DOHH2 (cell line): Measurements from ENCODE around the gene MAST2.

ENCODE experiments used
- H3F3A ChIP-seq: fragments of 200-600 bp; sonication (generic), shearing (Covaris generic); 2 replicates; pipeline ENCODE4 v1.6.0; 2016; ENCODE audit warnings: antibody characterized with exemption, mild to moderate bottlenecking; ENCODE audit not compliant: control insufficient read depth, insufficient read depth
- H3K27ac ChIP-seq: fragments of 200-600 bp; sonication (generic); 2 replicates; pipeline ENCODE4 v1.5.1; 2014; ENCODE audit warnings: low read depth, mild to moderate bottlenecking, low read length, moderate library complexity
- H3K27me3 ChIP-seq: fragments of 200-600 bp; sonication (generic); 2 replicates; pipeline ENCODE4 v1.6.1; 2014; ENCODE audit warnings: mild to moderate bottlenecking, low read length, mixed read lengths; ENCODE audit not compliant: control insufficient read depth
- H3K36me3 ChIP-seq: fragments of 200-600 bp; sonication (generic); 2 replicates; pipeline ENCODE4 v1.6.1; 2014; ENCODE audit warnings: mild to moderate bottlenecking, low read length, moderate library complexity, mixed read lengths; ENCODE audit not compliant: control insufficient read depth
- H3K4me1 ChIP-seq: fragments of 200-600 bp; sonication (generic); 2 replicates; pipeline ENCODE4 v1.6.1; 2014; ENCODE audit warnings: mild to moderate bottlenecking, low read length, mixed read lengths; ENCODE audit not compliant: control insufficient read depth
- H3K4me2 ChIP-seq: fragments of 200-600 bp; sonication (generic); 2 replicates; pipeline ENCODE4 v1.6.0; 2014; ENCODE audit warnings: mild to moderate bottlenecking, low read length, moderate library complexity
- H3K4me3 ChIP-seq: fragments of 200-600 bp; sonication (generic); 2 replicates; pipeline ENCODE4 v1.5.1; 2014; ENCODE audit warnings: mild to moderate bottlenecking, low read length, mixed read lengths
- H3K79me2 ChIP-seq: fragments of 200-600 bp; sonication (generic); 2 replicates; pipeline ENCODE4 v1.6.1; 2014; ENCODE audit warnings: mild to moderate bottlenecking, low read length, mixed read lengths; ENCODE audit not compliant: control insufficient read depth
- H3K9me2 ChIP-seq: fragments of 200-600 bp; sonication (generic); replicated peaks from 2 replicates; pipeline ENCODE4 v1.6.1; 2014; ENCODE audit warnings: mild to moderate bottlenecking, low read length, mixed read lengths; ENCODE audit not compliant: control insufficient read depth
- H3K9me3 ChIP-seq: fragments of 200-600 bp; sonication (generic); 2 replicates; pipeline ENCODE4 v1.6.1; 2014; ENCODE audit warnings: antibody characterized with exemption, low read length, mixed read lengths; ENCODE audit not compliant: control insufficient read depth, insufficient read depth
- H4K20me1 ChIP-seq: fragments of 200-600 bp; sonication (generic); 2 replicates; pipeline ENCODE4 v1.6.0; 2014; ENCODE audit warnings: low read depth, mild to moderate bottlenecking, antibody characterized with exemption, low read length, moderate library complexity; ENCODE audit not compliant: control insufficient read depth, insufficient read depth
- CTCF ChIP-seq: fragments of 200-600 bp; sonication (generic); IDR thresholded peaks from one replicate; pipeline ENCODE4 v1.5.1; 2014; ENCODE audit warnings: antibody characterized with exemption, mild to moderate bottlenecking, low read depth, low read length; ENCODE audit not compliant: poor library complexity, severe bottlenecking
- EZH2phosphoT487 ChIP-seq: fragments of 200-600 bp; sonication (generic); IDR thresholded peaks from 2 replicates; pipeline ENCODE4 v1.6.1; 2017; ENCODE audit warnings: borderline replicate concordance, mild to moderate bottlenecking, antibody characterized with exemption, low read length, moderate library complexity, mixed read lengths

MAST2 gene

GRCh38 chr1:46027788-46028573 is 224.6 kb downstream of the MAST2 start:
- H3K36me3 ChIP-seq, result peaks cover 89% of the 10 kb centered on the region
- no peak for TF ChIP-seq EZH2phosphoT487
- TF ChIP-seq CTCF, result no peak

GRCh38 chr1:46030074-46030870 is 226.9 kb downstream of the MAST2 start:
- no peak overlapping the region for H3K4me3 ChIP-seq
- H3K9me2 ChIP-seq, result no peaks in the 10 kb centered on the region
- no peak overlapping the region for H3K4me2 ChIP-seq
- H3K27me3 ChIP-seq, result no peaks in the 10 kb centered on the region
- H3K79me2 ChIP-seq, result no peaks in the 10 kb centered on the region
- H4K20me1 ChIP-seq, result no peaks in the 10 kb centered on the region
- no peak for TF ChIP-seq CTCF
- no peak for TF ChIP-seq EZH2phosphoT487
- H3K36me3 ChIP-seq, result peaks cover 92% of the 10 kb centered on the region
- no peaks in the 10 kb centered on the region for H3F3A ChIP-seq
- H3K4me1 ChIP-seq, result no peaks in the 10 kb centered on the region
- H3K9me3 ChIP-seq, result no peaks in the 10 kb centered on the region
- no peak overlapping the region for H3K27ac ChIP-seq

More at GRCh38 chr1:46027788-46028573, 224.6 kb downstream of the MAST2 start:
- Histone ChIP-seq H3K79me2 (no peaks in the 10 kb centered on the region), H4K20me1 (no peaks in the 10 kb centered on the region), H3K9me2 (no peaks in the 10 kb centered on the region), H3K4me1 (no peaks in the 10 kb centered on the region), H3K4me3 (no peak overlapping the region), H3K27ac (no peak overlapping the region), H3K9me3 (no peaks in the 10 kb centered on the region), H3K4me2 (no peak overlapping the region), H3K27me3 (no peaks in the 10 kb centered on the region), H3F3A (no peaks in the 10 kb centered on the region)

- peaks cover 89% of the 10 kb centered on the region for H3K36me3 ChIP-seq
- TF ChIP-seq CTCF, result no peak
- TF ChIP-seq EZH2phosphoT487, result no peak
Observed at GRCh38 chr1:46030876-46031660, 227.7 kb downstream of the MAST2 start.

More at GRCh38 chr1:46030876-46031660, 227.7 kb downstream of the MAST2 start:
- H3K4me3 ChIP-seq, result no peak overlapping the region
- H3K9me3 ChIP-seq, result no peaks in the 10 kb centered on the region
- no peaks in the 10 kb centered on the region for H3K27me3 ChIP-seq
- H3K9me2 ChIP-seq, result no peaks in the 10 kb centered on the region
- H3K4me1 ChIP-seq, result no peaks in the 10 kb centered on the region
- no peak overlapping the region for H3K27ac ChIP-seq
- peaks cover 1% of the 10 kb centered on the region; the same call in 1 of the 2 replicates for H3F3A ChIP-seq
- H3K79me2 ChIP-seq, result no peaks in the 10 kb centered on the region
- no peak overlapping the region for H3K4me2 ChIP-seq
- no peaks in the 10 kb centered on the region for H4K20me1 ChIP-seq
